Measurements from ENCODE around the gene ZNF580.

- TF ChIP-seq CTCF (IDR thresholded peaks at IDR 0.05 in 2 of 3, conservative IDR thresholded peaks at IDR 0.05 in 1 of 3; ENCODE audit: control insufficient read depth in 2 of 3, extremely low read depth in 1 of 3, insufficient read depth in 1 of 3, low read depth in 3 of 3, low read length in 3 of 3) (no peak), TAF1 (IDR thresholded peaks at IDR 0.05; ENCODE audit: borderline replicate concordance, low read depth, low read length) (no peak), DPF2 (IDR thresholded peaks at IDR 0.05) (no peak), POLR2AphosphoS5 (IDR thresholded peaks at IDR 0.05; ENCODE audit: low read length) (no peak), REST (IDR thresholded peaks at IDR 0.05; ENCODE audit: low read depth, low read length) (no peak), BCLAF1 (IDR thresholded peaks at IDR 0.05) (no peak), ZNF24 (IDR thresholded peaks at IDR 0.05) (no peak), MYC (IDR thresholded peaks at IDR 0.05; ENCODE audit: insufficient read depth, insufficient read length, insufficient replicate concordance, low read length, severe bottlenecking) (no peak), PRDM15 (CRISPR knock-in tag; IDR thresholded peaks at IDR 0.05) (no peak), ZBTB33 (IDR thresholded peaks at IDR 0.05) (no peak), CHD1 (IDR thresholded peaks at IDR 0.05; ENCODE audit: low read depth, low read length) (no peak), POLR2A (IDR thresholded peaks at IDR 0.05; ENCODE audit: low read depth, low read length) (no peak), CEBPZ (IDR thresholded peaks at IDR 0.05; ENCODE audit: low read depth, low read length) (no peak), RAD21 (IDR thresholded peaks at IDR 0.05; ENCODE audit: insufficient read depth, low read depth, low read length) (no peak)
These were observed 42.9 kb downstream of the ZNF580 start for GRCh38 chr19:55683449-55684261.
